ENCODE results near the gene GTF3C2. TPM values are rescaled to one million over a fixed set of nuclear protein-coding genes. Genes with fewer than 3 reads are reported as not detected.

GTF3C2 gene
- total and polyA plus RNA-seq, 2 of the 13 experiments (the other 11 are each of a cell fraction or from before 2014, with no cell fraction given) = 77.5 to 130 TPM

DNA sequence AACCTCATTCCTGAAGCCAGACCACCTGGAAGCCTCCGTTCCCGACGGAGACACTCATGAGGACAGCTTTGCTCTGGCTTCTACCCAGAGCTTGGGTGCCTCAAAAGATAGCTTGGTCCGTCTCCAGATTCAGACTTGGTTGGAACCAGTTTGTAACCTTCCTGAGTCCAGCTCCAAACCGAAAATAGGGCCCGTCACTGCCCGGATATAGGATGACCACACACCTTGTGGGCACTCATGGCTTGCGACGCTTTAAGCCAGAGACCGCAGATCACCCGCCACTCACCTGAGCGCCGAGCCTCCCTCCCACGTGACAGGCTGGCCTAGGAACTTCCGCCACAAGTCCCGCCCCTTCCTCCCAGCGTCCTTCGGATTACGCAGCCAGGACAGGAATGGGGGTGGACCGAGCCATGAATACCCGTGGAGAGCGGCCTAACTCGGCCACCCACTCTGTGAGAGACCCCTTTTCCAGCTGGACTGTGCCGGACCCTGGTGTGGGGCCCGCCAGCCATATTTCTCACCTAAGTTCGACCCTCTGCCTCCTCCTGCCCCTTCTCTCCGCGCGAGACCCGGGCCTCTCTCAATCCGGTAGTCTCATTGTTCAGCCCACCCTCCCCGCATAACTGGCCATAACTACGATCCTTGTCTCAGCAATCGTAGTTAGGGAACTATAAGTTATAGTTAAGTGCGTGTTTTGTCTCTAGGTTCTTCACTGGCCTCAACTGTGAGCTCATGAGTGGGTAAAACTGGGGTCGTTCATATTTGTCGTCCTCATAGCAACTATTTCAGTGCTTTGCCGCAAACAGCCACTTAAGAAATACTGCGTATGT is 33.6 kb downstream of the GTF3C2 start, which contains the start of gene MPV17 (continued):
- TF ChIP-seq AGO1 (IDR thresholded peaks at IDR 0.05; ENCODE audit: low read depth, low read length, poor library complexity, severe bottlenecking) (peak; percentile 91), NFIB (CRISPR knock-in tag; IDR thresholded peaks at IDR 0.05; ENCODE audit: borderline replicate concordance) (no peak), HDAC6 (IDR thresholded peaks at IDR 0.05; ENCODE audit: low read depth, low read length) (0 out of 2 replicates have a peak, but pooled peaks have one; percentile 35), PRMT3 (CRISPR knock-in tag; IDR thresholded peaks at IDR 0.05; ENCODE audit: borderline replicate concordance, low read depth) (no peak), PAWR (CRISPR knock-in tag; IDR thresholded peaks at IDR 0.05; ENCODE audit: borderline replicate concordance) (peak; percentile 70; the same call in 1 of the 2 replicates), ZNF234 (CRISPR knock-in tag; conservative IDR thresholded peaks at IDR 0.05) (0 out of 2 replicates have a peak, but pooled peaks have one; percentile 33), CBFB (CRISPR knock-in tag; IDR thresholded peaks at IDR 0.05) (peak; percentile 88), ZNF564 (CRISPR knock-in tag; IDR thresholded peaks at IDR 0.05) (no peak), EZH2 (conservative IDR thresholded peaks at IDR 0.05; ENCODE audit: low read depth, low read length) (no peak), KLF11 (CRISPR knock-in tag; IDR thresholded peaks at IDR 0.05) (peak; percentile 91; the same call in 1 of the 2 replicates), ELF3 (CRISPR knock-in tag; IDR thresholded peaks at IDR 0.05) (peak; percentile 90), ZNF629 (CRISPR knock-in tag; conservative IDR thresholded peaks at IDR 0.05) (no peak; the same call in 1 of the 2 replicates), FOXJ3 (CRISPR knock-in tag; IDR thresholded peaks at IDR 0.05; ENCODE audit: borderline replicate concordance) (peak; percentile 66), ZBTB21 (CRISPR knock-in tag; IDR thresholded peaks at IDR 0.05) (peak; percentile 30; the same call in 1 of the 2 replicates), HMG20B (CRISPR knock-in tag; conservative IDR thresholded peaks at IDR 0.05) (0 out of 2 replicates have a peak, but pooled peaks have one; percentile 11), GLI4 (CRISPR knock-in tag; IDR thresholded peaks at IDR 0.05; ENCODE audit: borderline replicate concordance) (0 out of 2 replicates have a peak, but pooled peaks have one; percentile 34)
- TF ChIP-seq, protein P1, sequence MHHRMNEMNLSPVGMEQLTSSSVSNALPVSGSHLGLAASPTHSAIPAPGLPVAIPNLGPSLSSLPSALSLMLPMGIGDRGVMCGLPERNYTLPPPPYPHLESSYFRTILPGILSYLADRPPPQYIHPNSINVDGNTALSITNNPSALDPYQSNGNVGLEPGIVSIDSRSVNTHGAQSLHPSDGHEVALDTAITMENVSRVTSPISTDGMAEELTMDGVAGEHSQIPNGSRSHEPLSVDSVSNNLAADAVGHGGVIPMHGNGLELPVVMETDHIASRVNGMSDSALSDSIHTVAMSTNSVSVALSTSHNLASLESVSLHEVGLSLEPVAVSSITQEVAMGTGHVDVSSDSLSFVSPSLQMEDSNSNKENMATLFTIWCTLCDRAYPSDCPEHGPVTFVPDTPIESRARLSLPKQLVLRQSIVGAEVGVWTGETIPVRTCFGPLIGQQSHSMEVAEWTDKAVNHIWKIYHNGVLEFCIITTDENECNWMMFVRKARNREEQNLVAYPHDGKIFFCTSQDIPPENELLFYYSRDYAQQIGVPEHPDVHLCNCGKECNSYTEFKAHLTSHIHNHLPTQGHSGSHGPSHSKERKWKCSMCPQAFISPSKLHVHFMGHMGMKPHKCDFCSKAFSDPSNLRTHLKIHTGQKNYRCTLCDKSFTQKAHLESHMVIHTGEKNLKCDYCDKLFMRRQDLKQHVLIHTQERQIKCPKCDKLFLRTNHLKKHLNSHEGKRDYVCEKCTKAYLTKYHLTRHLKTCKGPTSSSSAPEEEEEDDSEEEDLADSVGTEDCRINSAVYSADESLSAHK (CRISPR knock-in tag; IDR thresholded peaks at IDR 0.05; ENCODE audit: borderline replicate concordance) = 0 out of 2 replicates have a peak, but pooled peaks have one; percentile 59
- TF ChIP-seq, protein P2, sequence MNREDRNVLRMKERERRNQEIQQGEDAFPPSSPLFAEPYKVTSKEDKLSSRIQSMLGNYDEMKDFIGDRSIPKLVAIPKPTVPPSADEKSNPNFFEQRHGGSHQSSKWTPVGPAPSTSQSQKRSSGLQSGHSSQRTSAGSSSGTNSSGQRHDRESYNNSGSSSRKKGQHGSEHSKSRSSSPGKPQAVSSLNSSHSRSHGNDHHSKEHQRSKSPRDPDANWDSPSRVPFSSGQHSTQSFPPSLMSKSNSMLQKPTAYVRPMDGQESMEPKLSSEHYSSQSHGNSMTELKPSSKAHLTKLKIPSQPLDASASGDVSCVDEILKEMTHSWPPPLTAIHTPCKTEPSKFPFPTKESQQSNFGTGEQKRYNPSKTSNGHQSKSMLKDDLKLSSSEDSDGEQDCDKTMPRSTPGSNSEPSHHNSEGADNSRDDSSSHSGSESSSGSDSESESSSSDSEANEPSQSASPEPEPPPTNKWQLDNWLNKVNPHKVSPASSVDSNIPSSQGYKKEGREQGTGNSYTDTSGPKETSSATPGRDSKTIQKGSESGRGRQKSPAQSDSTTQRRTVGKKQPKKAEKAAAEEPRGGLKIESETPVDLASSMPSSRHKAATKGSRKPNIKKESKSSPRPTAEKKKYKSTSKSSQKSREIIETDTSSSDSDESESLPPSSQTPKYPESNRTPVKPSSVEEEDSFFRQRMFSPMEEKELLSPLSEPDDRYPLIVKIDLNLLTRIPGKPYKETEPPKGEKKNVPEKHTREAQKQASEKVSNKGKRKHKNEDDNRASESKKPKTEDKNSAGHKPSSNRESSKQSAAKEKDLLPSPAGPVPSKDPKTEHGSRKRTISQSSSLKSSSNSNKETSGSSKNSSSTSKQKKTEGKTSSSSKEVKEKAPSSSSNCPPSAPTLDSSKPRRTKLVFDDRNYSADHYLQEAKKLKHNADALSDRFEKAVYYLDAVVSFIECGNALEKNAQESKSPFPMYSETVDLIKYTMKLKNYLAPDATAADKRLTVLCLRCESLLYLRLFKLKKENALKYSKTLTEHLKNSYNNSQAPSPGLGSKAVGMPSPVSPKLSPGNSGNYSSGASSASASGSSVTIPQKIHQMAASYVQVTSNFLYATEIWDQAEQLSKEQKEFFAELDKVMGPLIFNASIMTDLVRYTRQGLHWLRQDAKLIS (CRISPR knock-in tag; IDR thresholded peaks at IDR 0.05) = no peak
- TF ChIP-seq, protein P3, sequence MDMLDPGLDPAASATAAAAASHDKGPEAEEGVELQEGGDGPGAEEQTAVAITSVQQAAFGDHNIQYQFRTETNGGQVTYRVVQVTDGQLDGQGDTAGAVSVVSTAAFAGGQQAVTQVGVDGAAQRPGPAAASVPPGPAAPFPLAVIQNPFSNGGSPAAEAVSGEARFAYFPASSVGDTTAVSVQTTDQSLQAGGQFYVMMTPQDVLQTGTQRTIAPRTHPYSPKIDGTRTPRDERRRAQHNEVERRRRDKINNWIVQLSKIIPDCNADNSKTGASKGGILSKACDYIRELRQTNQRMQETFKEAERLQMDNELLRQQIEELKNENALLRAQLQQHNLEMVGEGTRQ (IDR thresholded peaks at IDR 0.05; ENCODE audit: low read depth, low read length) = peak; percentile 96
- TF ChIP-seq, protein P3 (CRISPR knock-in tag; IDR thresholded peaks at IDR 0.05; ENCODE audit: borderline replicate concordance) = peak; percentile 97; the same call in 1 of the 2 replicates
